SU-DHL-6 (cell line): ENCODE data around the gene MAPT.

Source experiments
- H2AFZ ChIP-seq: fragments of 200-600 bp; sonication (generic); 2 replicates; pipeline ENCODE4 v1.6.1; 2014; ENCODE audit warnings: low read depth, mild to moderate bottlenecking, moderate library complexity, mixed read lengths, antibody characterized with exemption, low read length; ENCODE audit not compliant: severe bottlenecking
- H3F3A ChIP-seq: fragments of 200-600 bp; shearing (Covaris generic); 2 replicates; pipeline ENCODE4 v1.6.0; 2016; ENCODE audit warnings: antibody characterized with exemption, mild to moderate bottlenecking; ENCODE audit not compliant: insufficient read depth
- H3K27ac ChIP-seq: fragments of 200-600 bp; sonication (generic); 2 replicates; pipeline ENCODE4 v1.5.1; 2016; ENCODE audit warnings: low read depth, mild to moderate bottlenecking, low read length, moderate library complexity, mixed read lengths
- H3K27me3 ChIP-seq: fragments of 200-600 bp; sonication (generic), shearing (Covaris generic); 2 replicates; pipeline ENCODE4 v1.6.0; 2014; ENCODE audit warnings: mild to moderate bottlenecking, low read length
- H3K36me3 ChIP-seq: fragments of 200-600 bp; sonication (generic); 2 replicates; pipeline ENCODE4 v1.6.1; 2014; ENCODE audit warnings: mild to moderate bottlenecking, low read length, mixed read lengths
- H3K4me2 ChIP-seq: fragments of 300-600, 200-600 bp; shearing (Covaris generic), sonication (generic); 2 replicates; pipeline ENCODE4 v1.6.0; 2014; ENCODE audit warnings: low read length, low read depth, mild to moderate bottlenecking; ENCODE audit not compliant: poor library complexity, severe bottlenecking
- H3K4me3 ChIP-seq: fragments of 200-600 bp; sonication (generic); 2 replicates; pipeline ENCODE4 v1.5.1; 2014; ENCODE audit warnings: antibody characterized with exemption, low read length, mild to moderate bottlenecking, mixed read lengths; ENCODE audit not compliant: insufficient read depth, poor library complexity, severe bottlenecking
- H3K79me2 ChIP-seq: fragments of 200-600 bp; sonication (generic); 2 replicates; pipeline ENCODE4 v1.6.1; 2014; ENCODE audit warnings: mild to moderate bottlenecking, low read length, moderate library complexity; ENCODE audit not compliant: insufficient read depth
- H3K9ac ChIP-seq: fragments of 200-600 bp; sonication (generic); 2 replicates; pipeline ENCODE4 v1.7.0; 2014; ENCODE audit warnings: mild to moderate bottlenecking, low read length
- H3K9me2 ChIP-seq: fragments of 200-600 bp; sonication (generic); replicated peaks from 2 replicates; pipeline ENCODE4 v1.6.1; 2014; ENCODE audit warnings: low read length; ENCODE audit not compliant: insufficient read depth
- H3K9me3 ChIP-seq: fragments of 200-600 bp; sonication (generic); 2 replicates; pipeline ENCODE4 v1.6.1; 2014; ENCODE audit warnings: low read length, mixed read lengths; ENCODE audit not compliant: insufficient read depth
- H4K20me1 ChIP-seq: fragments of 200-600 bp; sonication (generic); 2 replicates; pipeline ENCODE4 v1.6.1; 2014; ENCODE audit warnings: low read depth, mild to moderate bottlenecking, antibody characterized with exemption, low read length, moderate library complexity, mixed read lengths
- EZH2phosphoT487 ChIP-seq: fragments of 200-600 bp; sonication (generic), shearing (Covaris generic); conservative IDR thresholded peaks from 2 replicates; pipeline ENCODE4 v1.6.1; 2018; ENCODE audit warnings: mild to moderate bottlenecking, antibody characterized with exemption, low read length, moderate library complexity, mixed read lengths
- TF ChIP-seq, protein P1 (sequence below): fragments of 200-600 bp; sonication (generic); IDR thresholded peaks from one replicate; pipeline ENCODE4 v1.5.1; 2017; ENCODE audit warnings: antibody characterized with exemption, mild to moderate bottlenecking, low read length, moderate library complexity; ENCODE audit not compliant: insufficient read depth, poor library complexity, severe bottlenecking

MAPT gene

GRCh38 chr17:46038937-46039336, 144.6 kb downstream of the MAPT start:
- Histone ChIP-seq H3K9me3 (no peaks in the 10 kb centered on the region), H3K4me3 (no peak overlapping the region)
- TF ChIP-seq, protein P1, sequence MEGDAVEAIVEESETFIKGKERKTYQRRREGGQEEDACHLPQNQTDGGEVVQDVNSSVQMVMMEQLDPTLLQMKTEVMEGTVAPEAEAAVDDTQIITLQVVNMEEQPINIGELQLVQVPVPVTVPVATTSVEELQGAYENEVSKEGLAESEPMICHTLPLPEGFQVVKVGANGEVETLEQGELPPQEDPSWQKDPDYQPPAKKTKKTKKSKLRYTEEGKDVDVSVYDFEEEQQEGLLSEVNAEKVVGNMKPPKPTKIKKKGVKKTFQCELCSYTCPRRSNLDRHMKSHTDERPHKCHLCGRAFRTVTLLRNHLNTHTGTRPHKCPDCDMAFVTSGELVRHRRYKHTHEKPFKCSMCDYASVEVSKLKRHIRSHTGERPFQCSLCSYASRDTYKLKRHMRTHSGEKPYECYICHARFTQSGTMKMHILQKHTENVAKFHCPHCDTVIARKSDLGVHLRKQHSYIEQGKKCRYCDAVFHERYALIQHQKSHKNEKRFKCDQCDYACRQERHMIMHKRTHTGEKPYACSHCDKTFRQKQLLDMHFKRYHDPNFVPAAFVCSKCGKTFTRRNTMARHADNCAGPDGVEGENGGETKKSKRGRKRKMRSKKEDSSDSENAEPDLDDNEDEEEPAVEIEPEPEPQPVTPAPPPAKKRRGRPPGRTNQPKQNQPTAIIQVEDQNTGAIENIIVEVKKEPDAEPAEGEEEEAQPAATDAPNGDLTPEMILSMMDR: no peak
- no peak for TF ChIP-seq EZH2phosphoT487

DNA sequence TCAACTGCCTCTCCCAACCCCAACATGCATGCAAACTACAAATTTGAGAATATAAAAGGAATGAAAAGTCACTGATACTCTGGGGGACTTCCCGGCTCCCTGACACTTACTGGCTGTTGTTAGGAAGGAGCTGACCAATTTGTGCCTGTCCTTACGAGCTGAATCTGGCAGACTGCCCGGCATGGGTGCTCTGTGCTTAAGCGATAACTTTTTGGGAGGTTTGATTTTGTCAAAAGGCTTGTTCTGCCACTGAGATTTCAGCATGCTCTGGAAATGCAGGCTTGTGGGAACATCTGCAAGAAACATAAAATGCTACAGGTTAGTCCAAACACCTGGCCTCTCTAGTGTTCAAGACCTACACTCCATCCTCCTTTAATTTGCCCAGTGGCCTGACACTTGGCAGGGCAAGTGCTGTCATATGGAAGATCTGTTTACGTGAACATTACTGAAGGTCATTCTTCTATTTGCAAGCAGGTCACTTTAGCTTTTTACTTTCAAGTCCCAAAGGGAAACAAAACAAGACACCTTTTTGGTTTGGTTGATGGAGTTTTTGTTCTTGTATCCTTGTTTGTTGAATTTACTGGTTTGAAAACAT, 145.3 kb downstream of the MAPT start:
- no peaks in the 10 kb centered on the region for H3K79me2 ChIP-seq
- H3K36me3 ChIP-seq: peaks cover 37% of the 10 kb centered on the region; the same call in 1 of the 2 replicates
- H3K9me3 ChIP-seq: no peaks in the 10 kb centered on the region
- H3K4me2 ChIP-seq: no peak overlapping the region
- no peak overlapping the region for H2AFZ ChIP-seq
- H3K4me3 ChIP-seq: no peak overlapping the region
- H4K20me1 ChIP-seq: no peaks in the 10 kb centered on the region
- H3K9me2 ChIP-seq: no peaks in the 10 kb centered on the region
- no peaks in the 10 kb centered on the region for H3K27me3 ChIP-seq
- peaks cover 2% of the 10 kb centered on the region; the same call in 1 of the 2 replicates for H3F3A ChIP-seq
- H3K9ac ChIP-seq: no peak overlapping the region
- H3K27ac ChIP-seq: no peak overlapping the region
- no peak for TF ChIP-seq EZH2phosphoT487
- TF ChIP-seq, protein P1: no peak

More at GRCh38 chr17:46038937-46039336, 144.6 kb downstream of the MAPT start:
- no peak overlapping the region for H3K9ac ChIP-seq
- H3K4me2 ChIP-seq: no peak overlapping the region
- H3F3A ChIP-seq: no peaks in the 10 kb centered on the region; the same call in 1 of the 2 replicates
- H4K20me1 ChIP-seq: no peaks in the 10 kb centered on the region
- no peak overlapping the region for H3K27ac ChIP-seq
- no peaks in the 10 kb centered on the region for H3K79me2 ChIP-seq
- H3K27me3 ChIP-seq: no peaks in the 10 kb centered on the region
- H3K36me3 ChIP-seq: peaks cover 35% of the 10 kb centered on the region; the same call in 1 of the 2 replicates
- no peaks in the 10 kb centered on the region for H3K9me2 ChIP-seq
- no peak overlapping the region for H2AFZ ChIP-seq

- Histone ChIP-seq H2AFZ (no peak overlapping the region), H4K20me1 (no peaks in the 10 kb centered on the region), H3K4me2 (no peak overlapping the region), H3K36me3 (peaks cover 34% of the 10 kb centered on the region; the same call in 1 of the 2 replicates), H3K9me3 (no peaks in the 10 kb centered on the region), H3K27ac (no peak overlapping the region), H3F3A (peaks cover 3% of the 10 kb centered on the region; the same call in 1 of the 2 replicates), H3K9ac (no peak overlapping the region), H3K9me2 (no peaks in the 10 kb centered on the region), H3K4me3 (no peak overlapping the region), H3K79me2 (no peaks in the 10 kb centered on the region), H3K27me3 (no peaks in the 10 kb centered on the region)
- TF ChIP-seq EZH2phosphoT487: no peak
- TF ChIP-seq, protein P1: no peak
Observed at GRCh38 chr17:46042246-46042645, 147.9 kb downstream of the MAPT start.
